LNCaP clone FGC (cell line): ENCODE measurements around the gene SSC5D.
"Not testable (repeated sequence)": the region's sequence is repeated elsewhere in the genome, so short reads cannot be mapped to it uniquely, and the experiment has no call there.

Experiments used
- DNase-seq: peaks from one replicate; pipeline ENCODE4 v3.0.0-alpha.2; 2011; ENCODE audit warnings: low read depth
- H3K4me3 ChIP-seq: 2 replicates; pipeline ENCODE4 v1.5.1; 2011; ENCODE audit warnings: mild to moderate bottlenecking, low read depth, low read length, control low read depth
- CTCF ChIP-seq: IDR thresholded peaks from 2 replicates; pipeline ENCODE4 v1.5.1; 2012; ENCODE audit warnings: mild to moderate bottlenecking; ENCODE audit not compliant: control insufficient read depth, insufficient read depth; ENCODE audit errors: extremely low read depth

The SSC5D gene

GRCh38 chr19:55527197-55528029 lies 39.2 kb downstream of the SSC5D start:
- no peak for TF ChIP-seq CTCF
- no peak for DNase-seq
- no peak overlapping the region for H3K4me3 ChIP-seq

DNA sequence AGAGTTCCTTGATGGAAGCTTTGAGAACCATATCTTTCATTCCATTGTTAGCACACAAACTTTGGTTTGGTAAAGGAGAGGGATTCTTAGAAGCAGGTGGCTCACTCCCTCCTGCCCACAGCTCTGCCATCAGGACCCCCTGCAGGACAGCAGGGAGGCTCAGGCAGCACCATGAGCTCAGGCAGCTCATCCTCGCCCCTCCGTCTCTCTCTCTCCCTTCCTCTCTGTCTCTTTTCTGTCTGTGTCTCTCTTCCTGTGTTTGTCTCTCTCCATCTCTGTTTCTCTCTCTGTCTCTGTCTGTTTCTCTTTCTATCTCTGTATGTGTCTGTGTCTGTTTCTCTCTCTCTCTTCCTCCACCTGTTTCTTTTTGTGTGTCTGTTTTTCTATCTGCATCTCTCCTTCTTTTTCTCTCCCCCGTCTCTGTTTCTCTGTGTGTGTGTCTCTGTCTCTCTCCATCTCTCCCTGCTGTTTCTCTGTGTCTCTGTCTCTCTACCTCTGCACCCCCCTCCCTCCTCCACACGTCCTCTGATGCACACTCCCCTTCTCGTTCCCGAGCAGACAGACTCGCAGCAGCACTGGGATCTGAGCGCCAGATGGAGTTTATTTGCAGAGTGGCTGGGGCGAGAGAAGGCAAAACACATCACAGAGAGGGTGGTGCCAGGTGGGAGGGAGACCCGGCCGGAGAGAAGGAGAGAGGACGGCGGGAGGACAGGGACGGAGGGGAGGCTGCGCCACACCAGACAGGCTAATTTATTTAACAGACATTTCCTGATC lies 40.0 kb downstream of the SSC5D start:
- no peak for DNase-seq
- TF ChIP-seq CTCF = no peak
- no peak overlapping the region for H3K4me3 ChIP-seq

DNA sequence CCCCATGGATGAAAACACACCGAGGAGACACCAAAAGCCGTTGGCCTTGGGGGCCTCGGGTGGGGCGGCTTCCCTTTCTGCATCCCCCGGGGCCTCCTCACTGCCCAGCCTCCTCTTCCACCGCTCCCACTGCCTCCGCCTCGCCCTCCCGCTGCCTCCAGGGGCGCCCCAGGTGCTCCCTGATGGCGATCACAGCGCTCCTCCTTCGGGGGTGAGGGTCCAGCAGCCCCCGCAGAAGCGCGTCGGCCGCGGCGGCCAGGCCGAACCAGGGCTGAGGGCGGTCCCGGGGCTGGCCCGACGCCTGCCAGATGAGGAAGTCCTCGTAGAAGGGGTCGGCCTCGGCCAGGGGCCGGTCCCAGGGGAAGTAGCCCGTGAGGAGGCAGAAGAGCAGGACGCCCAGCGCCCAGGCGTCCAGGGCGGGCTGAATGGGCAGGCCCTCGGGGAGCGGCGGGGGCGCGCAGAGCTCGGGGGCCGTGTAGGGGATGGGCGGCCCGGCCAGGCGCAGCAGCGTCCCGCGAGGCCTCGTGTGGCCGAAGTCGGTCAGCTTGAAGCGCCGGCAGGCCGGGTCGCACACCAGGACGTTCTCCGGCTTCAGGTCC lies 41.5 kb downstream of the SSC5D start:
- no peak for TF ChIP-seq CTCF
- H3K4me3 ChIP-seq = no peak overlapping the region
- no peak for DNase-seq

GRCh38 chr19:55530996-55531395 lies 42.8 kb downstream of the SSC5D start:
- DNase-seq = no peak
- no peak overlapping the region for H3K4me3 ChIP-seq
- TF ChIP-seq CTCF = no peak

DNA sequence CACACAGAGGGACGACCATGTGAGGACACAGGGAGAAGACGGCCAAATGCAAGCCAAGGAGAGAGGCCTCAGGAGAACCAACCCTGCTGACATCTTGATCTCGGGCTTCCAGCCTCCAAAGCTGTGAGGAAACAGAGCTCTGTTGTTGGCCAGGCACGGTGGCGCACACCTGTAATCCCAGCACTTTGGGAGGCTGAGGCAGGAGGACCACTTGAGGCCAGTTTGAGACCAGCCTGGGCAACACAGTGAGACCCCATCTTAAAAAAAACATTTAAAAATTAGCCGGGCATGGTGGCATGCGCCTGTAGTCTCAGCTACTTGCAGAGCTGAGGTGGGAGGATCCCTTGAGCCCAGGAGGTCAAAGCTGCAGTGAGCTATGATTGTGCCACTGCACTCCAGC lies 46.0 kb downstream of the SSC5D start:
- not testable (repeated sequence) for DNase-seq, H3K4me3 ChIP-seq

- no peak for DNase-seq
- no peak for TF ChIP-seq CTCF
- H3K4me3 ChIP-seq = no peak overlapping the region
These were observed 47.1 kb downstream of the SSC5D start for GRCh38 chr19:55535173-55535964.

DNA sequence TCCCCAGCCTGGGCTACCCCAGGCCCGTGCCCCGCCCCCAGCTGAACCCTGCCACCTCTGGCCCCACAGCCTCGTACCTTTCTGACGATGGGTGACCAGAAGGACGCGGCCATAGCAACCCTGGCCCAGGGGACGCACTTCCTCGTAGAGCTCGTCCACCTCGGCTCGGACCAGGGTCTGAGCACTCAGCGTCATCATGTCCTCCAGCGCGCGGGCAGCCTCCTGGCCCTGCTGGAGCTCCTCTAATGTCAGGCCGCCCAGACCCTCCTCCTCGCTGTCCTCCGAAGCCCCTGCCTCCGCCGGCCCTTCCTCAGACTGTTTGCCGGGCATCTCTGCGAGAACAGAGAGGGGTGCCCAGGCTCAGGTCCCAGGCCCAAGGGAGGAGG lies 47.7 kb downstream of the SSC5D start:
- no peak for TF ChIP-seq CTCF
- no peak for DNase-seq
- no peak overlapping the region for H3K4me3 ChIP-seq
